ENCODE data around the gene MORC3.

DNA sequence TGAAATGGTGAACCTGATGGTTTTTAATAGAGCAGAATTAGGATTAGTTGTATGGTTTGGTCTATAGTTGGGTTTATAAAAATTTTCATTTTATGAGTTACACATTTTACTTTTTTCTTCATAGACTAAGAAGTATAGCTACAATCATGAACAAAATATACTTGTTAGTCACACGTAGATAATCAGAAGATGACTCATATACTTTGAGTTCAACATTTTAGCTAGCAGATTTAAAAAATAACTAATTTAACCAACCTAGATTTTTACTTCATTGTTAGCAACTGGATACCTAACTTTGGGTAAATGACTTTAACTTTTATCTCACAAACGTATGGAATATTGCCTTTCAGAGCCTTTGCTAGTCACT is 27.9 kb downstream of the MORC3 start:
- TF ChIP-seq CTCF (IDR thresholded peaks at IDR 0.05), result no peak
- no peak for TF ChIP-seq POLR2A (IDR thresholded peaks at IDR 0.05)

Data from body of pancreas (tissue), 4 donors.